SK-N-SH treated with all-trans-retinoic acid at 6 μM for 48 hours (cell line): Measurements from ENCODE around the gene CWH43.
"Not testable (repeated sequence)": the region's sequence is repeated elsewhere in the genome, so short reads cannot be mapped to it uniquely, and the experiment has no call there.

Source experiments
- ZFP3 ChIP-seq: fragments of 250-450 bp; sonication (Bioruptor Pico); IDR thresholded peaks from 2 replicates; pipeline ENCODE4 v1.5.0; 2020; ENCODE audit warnings: mild to moderate bottlenecking, moderate library complexity
- ZNF8 ChIP-seq: fragments of 450-650 bp; formaldehyde crosslinking; IDR thresholded peaks from 2 replicates; pipeline ENCODE4 v1.5.0; 2020; ENCODE audit warnings: mild to moderate bottlenecking, moderate library complexity
- TF ChIP-seq, protein P1 (sequence below): fragments of 250-450 bp; sonication (Bioruptor Pico); IDR thresholded peaks from 2 replicates; pipeline ENCODE4 v1.5.1; 2020; ENCODE audit warnings: low read depth, mild to moderate bottlenecking, moderate library complexity

DNA sequence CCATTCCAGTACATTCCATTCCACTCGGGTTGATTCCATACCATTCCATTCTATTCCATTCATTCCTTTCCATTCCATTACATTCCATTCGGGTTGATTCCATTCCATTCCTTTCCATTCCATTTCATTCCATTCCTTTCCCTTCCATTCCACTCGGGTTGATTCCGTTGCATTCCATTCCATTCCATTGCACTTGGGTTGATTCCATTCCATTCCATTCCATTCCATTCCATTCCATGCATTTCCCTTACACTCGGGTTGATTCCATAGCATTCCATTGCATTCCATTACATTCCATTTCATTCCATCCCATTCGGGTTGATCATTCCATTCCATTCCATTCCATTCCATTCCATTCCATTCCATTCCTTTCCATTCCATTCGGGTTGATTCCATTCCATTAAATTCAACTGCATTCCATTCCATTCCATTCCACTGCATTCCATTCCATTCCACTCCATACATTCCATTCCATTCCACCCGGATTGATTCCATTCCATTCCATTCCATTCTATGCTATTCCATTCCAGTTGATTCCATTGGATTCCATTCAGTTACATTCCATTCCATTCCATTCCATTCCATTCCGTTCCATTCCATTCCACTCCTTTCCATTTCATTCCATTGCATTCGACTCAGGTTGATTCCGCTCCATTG, 119.3 kb downstream of the CWH43 start:
- TF ChIP-seq, protein P1, sequence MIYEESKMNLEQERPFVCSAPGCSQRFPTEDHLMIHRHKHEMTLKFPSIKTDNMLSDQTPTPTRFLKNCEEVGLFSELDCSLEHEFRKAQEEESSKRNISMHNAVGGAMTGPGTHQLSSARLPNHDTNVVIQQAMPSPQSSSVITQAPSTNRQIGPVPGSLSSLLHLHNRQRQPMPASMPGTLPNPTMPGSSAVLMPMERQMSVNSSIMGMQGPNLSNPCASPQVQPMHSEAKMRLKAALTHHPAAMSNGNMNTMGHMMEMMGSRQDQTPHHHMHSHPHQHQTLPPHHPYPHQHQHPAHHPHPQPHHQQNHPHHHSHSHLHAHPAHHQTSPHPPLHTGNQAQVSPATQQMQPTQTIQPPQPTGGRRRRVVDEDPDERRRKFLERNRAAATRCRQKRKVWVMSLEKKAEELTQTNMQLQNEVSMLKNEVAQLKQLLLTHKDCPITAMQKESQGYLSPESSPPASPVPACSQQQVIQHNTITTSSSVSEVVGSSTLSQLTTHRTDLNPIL (CRISPR knock-in tag), result not testable (repeated sequence)
- TF ChIP-seq ZNF8 (CRISPR knock-in tag); ZFP3: not testable (repeated sequence)
